Upper lobe of left lung (tissue), 6 donors: ENCODE data around the gene SHCBP1L. TPM values are rescaled to one million over a fixed set of nuclear protein-coding genes. Genes with fewer than 3 reads are reported as not detected.

ENCODE experiments used
- ATAC-seq, 2 donors: fragments of 200-7000 bp; cut with Tn5 transposase; one replicate each; pipeline ENCODE4 v1.9.1; 2022; ENCODE audit warnings: mild to moderate bottlenecking in 2 of 2, moderate library complexity in 2 of 2; ENCODE audit not compliant: low FRiP score in 2 of 2
- DNase-seq, 2 donors: peaks; one replicate each; pipeline ENCODE4 v3.0.0-alpha.2; 2019 to 2020
- H3K27ac ChIP-seq, 4 donors: fragments of 200-600 bp; sonication (generic); one replicate each; pipeline ENCODE4 v1.5.1; 2016 to 2019
- H3K27me3 ChIP-seq, 4 donors: fragments of 200-600 bp; sonication (generic); one replicate each; pipeline ENCODE4 v1.5.1; 2017 to 2019
- H3K36me3 ChIP-seq, 4 donors: fragments of 200-600 bp; sonication (generic); one replicate each; pipeline ENCODE4 v1.5.1; 2016 to 2019
- H3K4me1 ChIP-seq, 4 donors: fragments of 200-600 bp; sonication (generic); one replicate each; pipeline ENCODE4 v1.5.1; 2018 to 2019
- H3K4me3 ChIP-seq, 4 donors: fragments of 200-600 bp; sonication (generic); one replicate each; pipeline ENCODE4 v1.5.1; 2017 to 2019; ENCODE audit warnings: mild to moderate bottlenecking in 2 of 4, moderate library complexity in 1 of 4
- H3K9me3 ChIP-seq, 4 donors: fragments of 200-600 bp; sonication (generic); one replicate each; pipeline ENCODE4 v1.5.1; 2018 to 2019
- CTCF ChIP-seq, 6 experiments: fragments of 450-650 bp in 4 of 6; fragments of 200-600 bp in 2 of 6; sonication (generic) in 2 of 6; IDR thresholded peaks; one replicate each; pipeline ENCODE4 v1.5.1; 2016 to 2019; ENCODE audit warnings: antibody characterized with exemption in 6 of 6
- EP300 ChIP-seq, 4 donors: sonication (generic); formaldehyde crosslinking; IDR thresholded peaks; one replicate each; pipeline ENCODE4 v1.5.1; 2017; ENCODE audit warnings: antibody characterized with exemption in 4 of 4, control low read depth in 2 of 4
- POLR2A ChIP-seq, 4 donors: fragments of 450-650 bp; IDR thresholded peaks; one replicate each; pipeline ENCODE4 v1.5.1; 2016 to 2017; ENCODE audit warnings: antibody characterized with exemption in 4 of 4, mild to moderate bottlenecking in 2 of 4
- POLR2AphosphoS5 ChIP-seq, 2 donors: sonication (generic); formaldehyde crosslinking; IDR thresholded peaks; one replicate each; pipeline ENCODE4 v1.5.1; 2017; ENCODE audit warnings: antibody characterized with exemption in 2 of 2
- WGBS, 2 donors: methylation state at CpG; one replicate each; pipeline ENCODE4 v1.1.5; 2017 to 2018; 5-methylcytosine and 5-hydroxymethylcytosine counted together
- total RNA-seq, 6 donors: library from RNA; depleted of rRNA in 4 of 6; stranded (reverse); fragments of >200 nt in 4 of 6; gene quantifications; one replicate each; pipeline versions ENCODE4 v1.1.0 to v1.2.1, GENCODE V29; 2016 to 2021
- donor health status: DM: no; HTN: no; CAD: no; lungs with moderate emphysema.
- donor health status: DM: no; HTN: yes; CAD: no; lungs with severe emphysema.

Gene SHCBP1L
- total RNA-seq, 6 donors from 2014 or later: not detected

GRCh38 chr1:182984621-182985020 lies 31.7 kb upstream of the SHCBP1L start:
- H3K27ac ChIP-seq: no peak overlapping the region
- no peaks in the 10 kb centered on the region for H3K9me3 ChIP-seq
- DNase-seq (no peak), ATAC-seq (no peak)
- TF ChIP-seq CTCF (IDR thresholded peaks at IDR 0.05) (no peak), POLR2A (IDR thresholded peaks at IDR 0.05) (no peak), EP300 (IDR thresholded peaks at IDR 0.05) (no peak), POLR2AphosphoS5 (IDR thresholded peaks at IDR 0.05) (no peak)
- no peaks in the 10 kb centered on the region for H3K27me3 ChIP-seq
- H3K4me1 ChIP-seq: no peaks in the 10 kb centered on the region
- 94 to 97% methylated on average over 1 of the region's 1 CpG for WGBS, 2 donors
- H3K4me3 ChIP-seq: no peak overlapping the region
- H3K36me3 ChIP-seq: no peaks in the 10 kb centered on the region

GRCh38 chr1:182984138-182984537 lies 31.2 kb upstream of the SHCBP1L start:
- 85 to 90% methylated on average over 7 of the region's 7 CpGs for WGBS, 2 donors
- H3K27ac ChIP-seq: no peak overlapping the region
- H3K27me3 ChIP-seq: no peaks in the 10 kb centered on the region
- H3K4me1 ChIP-seq: no peaks in the 10 kb centered on the region
- no peak for ATAC-seq
- H3K36me3 ChIP-seq: no peaks in the 10 kb centered on the region
- TF ChIP-seq CTCF (IDR thresholded peaks at IDR 0.05) (no peak), POLR2AphosphoS5 (IDR thresholded peaks at IDR 0.05) (no peak), EP300 (IDR thresholded peaks at IDR 0.05) (no peak), POLR2A (IDR thresholded peaks at IDR 0.05) (no peak)
- H3K4me3 ChIP-seq: no peak overlapping the region
- H3K9me3 ChIP-seq: no peaks in the 10 kb centered on the region
- no peak for DNase-seq

- no peaks in the 10 kb centered on the region for H3K4me1 ChIP-seq
- H3K4me3 ChIP-seq: no peak overlapping the region
- H3K9me3 ChIP-seq: no peaks in the 10 kb centered on the region
- 89 to 95% methylated on average over 6 of the region's 6 CpGs for WGBS, 2 donors
- no peak for TF ChIP-seq POLR2AphosphoS5 (IDR thresholded peaks at IDR 0.05)
- TF ChIP-seq EP300 (IDR thresholded peaks at IDR 0.05): no peak
- TF ChIP-seq CTCF (IDR thresholded peaks at IDR 0.05): no peak
- TF ChIP-seq POLR2A (IDR thresholded peaks at IDR 0.05): no peak
- no peak overlapping the region for H3K27ac ChIP-seq
- no peaks in the 10 kb centered on the region for H3K36me3 ChIP-seq
- DNase-seq: no peak
- no peak for ATAC-seq
- no peaks in the 10 kb centered on the region for H3K27me3 ChIP-seq
Observed at GRCh38 chr1:182978151-182978853, 25.3 kb upstream of the SHCBP1L start.

GRCh38 chr1:182977480-182977879 lies 24.5 kb upstream of the SHCBP1L start:
- H3K4me1 ChIP-seq: no peaks in the 10 kb centered on the region
- WGBS, 2 donors: 85 to 94% methylated on average over 2 of the region's 2 CpGs
- no peak overlapping the region for H3K4me3 ChIP-seq
- no peak overlapping the region for H3K27ac ChIP-seq
- DNase-seq (no peak), ATAC-seq (no peak)
- H3K27me3 ChIP-seq: no peaks in the 10 kb centered on the region
- no peaks in the 10 kb centered on the region for H3K9me3 ChIP-seq
- H3K36me3 ChIP-seq: no peaks in the 10 kb centered on the region
- TF ChIP-seq POLR2AphosphoS5 (IDR thresholded peaks at IDR 0.05): no peak
- no peak for TF ChIP-seq POLR2A (IDR thresholded peaks at IDR 0.05)
- no peak for TF ChIP-seq CTCF (IDR thresholded peaks at IDR 0.05)
- TF ChIP-seq EP300 (IDR thresholded peaks at IDR 0.05): no peak
